Ovary (tissue), 3 donors: ENCODE data around the gene BRIP1.

ENCODE experiments used
- CTCF ChIP-seq, 3 donors: fragments of 450-650 bp in 2 of 3; fragments of 200-600 bp in 1 of 3; IDR thresholded peaks; one replicate each; pipeline versions ENCODE4 v1.5.1 to v1.8.0; 2016 to 2022; ENCODE audit warnings: antibody characterized with exemption in 3 of 3, mild to moderate bottlenecking in 1 of 3
- EP300 ChIP-seq: sonication (generic); formaldehyde crosslinking; IDR thresholded peaks from one replicate; pipeline ENCODE4 v1.6.1; 2017; ENCODE audit warnings: antibody characterized with exemption
- donor health status: DM: no; HTN: no; CAD: no.

- TF ChIP-seq CTCF (IDR thresholded peaks at IDR 0.05) (no peak), EP300 (no peak)
Observed at GRCh38 chr17:61809816-61810392, 53.4 kb downstream of the BRIP1 start.
